Mucosa of descending colon (tissue), 3 donors: Measurements from ENCODE around the gene INPP5A. TPM values are rescaled to one million over a fixed set of nuclear protein-coding genes. Genes with fewer than 3 reads are reported as not detected.
A peak's percentile ranks its signal among the peaks of the same experiment; 100 is the strongest.

Source experiments
- ATAC-seq: fragments of 200-7000 bp; cut with Tn5 transposase; one replicate; pipeline ENCODE4 v1.9.1; 2020; ENCODE audit warnings: mild to moderate bottlenecking, moderate library complexity
- DNase-seq, 3 donors: peaks; one replicate each; pipeline ENCODE4 v3.0.0-alpha.2; 2020
- H3K36me3 ChIP-seq: fragments of 200-600 bp; one replicate; pipeline ENCODE4 v1.8.0; 2021; ENCODE audit warnings: low read depth, mild to moderate bottlenecking
- H3K4me1 ChIP-seq: fragments of 200-600 bp; one replicate; pipeline ENCODE4 v1.8.0; 2021; ENCODE audit warnings: low read depth, mild to moderate bottlenecking
- H3K4me3 ChIP-seq: fragments of 200-600 bp; one replicate; pipeline ENCODE4 v1.8.0; 2021; ENCODE audit warnings: mild to moderate bottlenecking
- H3K9me3 ChIP-seq: fragments of 200-600 bp; one replicate; pipeline ENCODE4 v1.8.0; 2021; ENCODE audit warnings: mild to moderate bottlenecking
- intact Hi-C, 2 donors: fragments of 100-400 bp; cut with DNase I in 1 of 2; cut with micrococcal nuclease in 1 of 2; formaldehyde crosslinking; loops; one replicate each; pipeline versions ENCODE4 v1.11.0 to v1.11.1; 2022; cut with DNase I, micrococcal nuclease
- total RNA-seq, 3 donors: library from RNA; stranded (reverse); fragmentation: NEBNext Ultra II Directional in 2 of 3; extraction: Animal tissue kit (Norgen Biotek cat#: 25700) in 2 of 3; gene quantifications; one replicate each; pipeline versions ENCODE4 v1.2.1 to v1.2.4, GENCODE V29; 2021 to 2023
- TF ChIP-seq, protein P1 (sequence below): fragments of 200-600 bp; IDR thresholded peaks from one replicate; pipeline ENCODE4 v1.8.0; 2022; ENCODE audit warnings: antibody characterized with exemption, mild to moderate bottlenecking
- donor health status: DM: no; HTN: no; CAD: no; lungs with moderate emphysema.
- donor health status: DM: no; HTN: no; CAD: no.
- donor health status: DM: no; HTN: yes; CAD: no.

INPP5A gene
- total RNA-seq, 3 donors from 2014 or later, result 31.7 to 92.8 (median 32.0) TPM

DNA sequence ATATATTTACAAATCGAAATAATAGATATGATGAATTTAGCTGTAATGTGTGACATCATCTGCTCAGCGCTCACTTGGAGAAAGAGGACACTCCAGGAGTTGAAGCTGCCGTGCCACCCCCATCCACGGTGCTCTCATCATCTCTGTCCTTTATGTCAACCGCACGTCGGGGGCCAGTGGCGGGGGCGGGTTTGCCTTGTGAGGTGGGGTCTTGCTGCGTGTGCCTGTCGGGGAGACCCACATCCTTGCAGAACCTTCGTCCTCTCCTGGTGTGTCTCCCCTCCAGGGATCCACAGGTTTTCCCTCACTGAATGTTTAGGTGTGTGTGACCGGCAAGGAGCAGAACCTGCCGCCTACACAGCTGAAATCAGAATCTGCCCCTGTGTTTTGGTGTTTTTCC is 71.6 kb downstream of the INPP5A start:
- no peak for ATAC-seq
- Histone ChIP-seq H3K4me3 (no peak overlapping the region), H3K9me3 (no peaks in the 10 kb centered on the region), H3K4me1 (peaks cover 5% of the 10 kb centered on the region), H3K36me3 (no peaks in the 10 kb centered on the region)
- TF ChIP-seq, protein P1, sequence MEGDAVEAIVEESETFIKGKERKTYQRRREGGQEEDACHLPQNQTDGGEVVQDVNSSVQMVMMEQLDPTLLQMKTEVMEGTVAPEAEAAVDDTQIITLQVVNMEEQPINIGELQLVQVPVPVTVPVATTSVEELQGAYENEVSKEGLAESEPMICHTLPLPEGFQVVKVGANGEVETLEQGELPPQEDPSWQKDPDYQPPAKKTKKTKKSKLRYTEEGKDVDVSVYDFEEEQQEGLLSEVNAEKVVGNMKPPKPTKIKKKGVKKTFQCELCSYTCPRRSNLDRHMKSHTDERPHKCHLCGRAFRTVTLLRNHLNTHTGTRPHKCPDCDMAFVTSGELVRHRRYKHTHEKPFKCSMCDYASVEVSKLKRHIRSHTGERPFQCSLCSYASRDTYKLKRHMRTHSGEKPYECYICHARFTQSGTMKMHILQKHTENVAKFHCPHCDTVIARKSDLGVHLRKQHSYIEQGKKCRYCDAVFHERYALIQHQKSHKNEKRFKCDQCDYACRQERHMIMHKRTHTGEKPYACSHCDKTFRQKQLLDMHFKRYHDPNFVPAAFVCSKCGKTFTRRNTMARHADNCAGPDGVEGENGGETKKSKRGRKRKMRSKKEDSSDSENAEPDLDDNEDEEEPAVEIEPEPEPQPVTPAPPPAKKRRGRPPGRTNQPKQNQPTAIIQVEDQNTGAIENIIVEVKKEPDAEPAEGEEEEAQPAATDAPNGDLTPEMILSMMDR, result no peak
- intact Hi-C loops, result no loop called here
- peak in 1 of 3 donors; percentile 35 for DNase-seq

- TF ChIP-seq, protein P1, result no peak
- Histone ChIP-seq H3K36me3 (no peaks in the 10 kb centered on the region), H3K9me3 (no peaks in the 10 kb centered on the region), H3K4me3 (no peak overlapping the region), H3K4me1 (peaks cover 5% of the 10 kb centered on the region)
- ATAC-seq (no peak), DNase-seq (peak in 1 of 3 donors; percentile 32)
- intact Hi-C loops, result no loop called here
Measured at GRCh38 chr10:132610071-132610701, 72.6 kb downstream of the INPP5A start.

- intact Hi-C loops, result no loop called here
- DNase-seq (peak in 1 of 3 donors; percentile 46), ATAC-seq (no peak)
- Histone ChIP-seq H3K36me3 (no peaks in the 10 kb centered on the region), H3K4me1 (no peaks in the 10 kb centered on the region), H3K9me3 (no peaks in the 10 kb centered on the region), H3K4me3 (no peak overlapping the region)
- TF ChIP-seq, protein P1, result no peak
Measured at GRCh38 chr10:132611026-132611910, 73.7 kb downstream of the INPP5A start.

DNA sequence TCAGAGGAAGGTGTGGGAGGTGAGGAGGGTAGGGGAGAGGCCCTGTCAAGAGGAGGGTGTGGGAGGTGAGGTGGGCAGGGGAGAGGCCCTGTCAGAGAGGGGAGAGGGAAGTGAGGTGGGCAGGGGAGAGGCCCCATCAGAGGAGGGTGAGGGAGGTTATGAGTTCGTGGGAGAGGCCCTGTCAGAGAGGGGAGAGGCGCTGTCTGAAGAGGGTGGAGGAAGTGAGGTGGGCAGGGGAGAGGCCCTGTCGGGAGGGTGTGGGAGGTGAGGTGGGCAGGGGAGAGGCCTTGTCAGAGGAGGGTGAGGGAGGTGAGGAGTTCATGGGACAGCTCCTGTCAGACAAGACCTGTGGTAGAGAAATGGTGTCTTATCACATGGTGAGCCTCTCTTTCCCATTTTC is 74.4 kb downstream of the INPP5A start:
- Histone ChIP-seq H3K9me3 (no peaks in the 10 kb centered on the region), H3K4me3 (no peak overlapping the region), H3K36me3 (no peaks in the 10 kb centered on the region), H3K4me1 (no peaks in the 10 kb centered on the region)
- ATAC-seq (peak; percentile 27), DNase-seq (peak in 1 of 3 donors; percentile 34)
- intact Hi-C loops, result no loop called here
- TF ChIP-seq, protein P1, result no peak

DNA sequence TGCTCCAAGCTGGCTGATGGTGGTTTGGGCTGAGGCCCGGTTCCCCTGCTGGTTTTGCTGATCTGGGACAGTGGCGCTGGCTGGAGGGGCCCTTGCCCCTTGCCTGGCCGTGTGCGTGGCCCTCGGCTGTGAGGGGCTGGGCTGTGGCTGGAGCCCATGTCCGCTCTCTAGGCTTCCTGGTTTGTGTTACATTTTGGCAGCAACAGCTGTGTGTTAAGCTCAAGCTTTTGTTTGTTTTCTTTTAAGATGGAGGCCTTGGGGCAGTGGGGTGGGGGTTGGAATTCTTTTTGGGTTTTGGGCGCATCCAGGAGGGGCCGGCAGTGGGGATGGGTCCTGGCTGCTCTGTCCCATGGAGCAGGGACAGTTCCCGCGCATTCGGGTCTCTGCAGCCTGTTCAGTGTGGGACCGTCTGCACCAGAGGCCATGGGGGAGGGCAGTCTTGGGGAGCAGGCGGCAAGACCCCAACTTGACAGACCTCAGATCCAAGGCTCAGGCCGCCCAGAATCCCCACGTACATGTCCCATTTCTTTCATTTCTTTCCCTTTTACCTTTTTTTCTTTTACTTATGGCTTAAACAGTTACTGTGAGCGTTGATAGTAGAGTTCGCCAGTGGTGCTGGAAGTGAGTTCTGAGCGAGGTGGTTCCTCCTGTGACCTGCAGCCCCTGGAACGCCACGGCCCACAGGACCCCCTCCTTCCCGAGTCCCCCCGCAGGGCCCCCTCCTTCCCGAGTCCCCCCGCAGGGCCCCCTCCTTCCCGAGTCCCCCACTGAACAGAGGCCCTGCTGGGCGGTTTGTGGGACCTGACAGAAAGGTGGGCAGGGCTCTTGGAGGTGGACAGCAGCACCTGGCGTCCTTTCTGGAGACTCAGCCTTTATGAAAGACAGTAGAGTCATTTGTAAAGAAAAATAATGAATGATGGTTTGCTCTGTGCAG is 75.3 kb downstream of the INPP5A start:
- Histone ChIP-seq H3K9me3 (no peaks in the 10 kb centered on the region), H3K4me1 (no peaks in the 10 kb centered on the region), H3K4me3 (no peak overlapping the region), H3K36me3 (no peaks in the 10 kb centered on the region)
- TF ChIP-seq, protein P1, result no peak
- ATAC-seq (no peak), DNase-seq (peak in 1 of 3 donors; percentile 37)
- intact Hi-C loops, result no loop called here
